BLaER1 (cell line): Measurements from ENCODE around the gene PTPRD.
A peak's percentile ranks its signal among the peaks of the same experiment; 100 is the strongest.
"Not testable (repeated sequence)": the region's sequence is repeated elsewhere in the genome, so short reads cannot be mapped to it uniquely, and the experiment has no call there.

Source experiments
- H3K27ac ChIP-seq: shearing (Covaris generic); formaldehyde crosslinking; 2 replicates; pipeline ENCODE4 v1.8.1; 2022
- H3K27me3 ChIP-seq: shearing (Covaris generic); formaldehyde crosslinking; 2 replicates; pipeline ENCODE4 v1.8.1; 2022
- H3K36me3 ChIP-seq: shearing (Covaris generic); formaldehyde crosslinking; 2 replicates; pipeline ENCODE4 v1.8.1; 2022
- H3K4me1 ChIP-seq: shearing (Covaris generic); formaldehyde crosslinking; 2 replicates; pipeline ENCODE4 v1.8.1; 2022
- H3K4me2 ChIP-seq: shearing (Covaris generic); formaldehyde crosslinking; 2 replicates; pipeline ENCODE4 v1.8.1; 2022
- H3K4me3 ChIP-seq: shearing (Covaris generic); formaldehyde crosslinking; 2 replicates; pipeline ENCODE4 v1.8.1; 2022
- H3K9ac ChIP-seq: shearing (Covaris generic); formaldehyde crosslinking; 2 replicates; pipeline ENCODE4 v1.8.1; 2022
- H3K9me3 ChIP-seq: shearing (Covaris generic); formaldehyde crosslinking; 2 replicates; pipeline ENCODE4 v1.8.1; 2022
- H4K20me1 ChIP-seq: shearing (Covaris generic); formaldehyde crosslinking; 2 replicates; pipeline ENCODE4 v1.8.1; 2022
- Cebpa-rat ChIP-seq: shearing (Covaris generic); IDR thresholded peaks from 2 replicates; pipeline ENCODE4 v1.8.1; 2022

The PTPRD gene

DNA sequence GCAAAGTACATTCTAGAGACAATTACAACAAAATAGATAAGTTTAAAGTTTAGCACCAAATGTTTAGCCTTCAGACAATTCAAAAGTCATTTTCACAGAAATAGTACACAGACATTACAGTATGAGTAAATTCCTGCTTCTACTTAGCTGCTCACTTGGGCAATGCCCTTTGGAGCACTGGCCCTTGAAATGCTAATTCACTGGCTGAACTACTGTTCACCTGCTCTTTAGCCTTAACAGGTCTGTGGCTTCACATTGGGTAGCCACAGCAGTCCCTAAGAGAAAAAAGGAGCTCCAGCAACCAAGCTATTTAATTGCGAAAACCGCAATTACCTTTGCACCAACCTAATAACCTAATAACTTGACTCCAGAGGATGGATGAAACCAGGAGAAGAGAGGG, 1897.0 kb downstream of the PTPRD start:
- Histone ChIP-seq H3K36me3 (peaks cover 6% of the 10 kb centered on the region; the same call in 1 of the 2 replicates), H3K9me3 (peaks cover 9% of the 10 kb centered on the region), H3K9ac (no peak overlapping the region), H3K27ac (no peak overlapping the region), H3K4me2 (no peak overlapping the region), H4K20me1 (no peaks in the 10 kb centered on the region), H3K4me3 (no peak overlapping the region), H3K4me1 (peaks cover 17% of the 10 kb centered on the region), H3K27me3 (no peaks in the 10 kb centered on the region)
- no peak for TF ChIP-seq Cebpa-rat

- no peak overlapping the region for H3K4me3 ChIP-seq
- H3K9ac ChIP-seq = no peak overlapping the region
- peaks cover 6% of the 10 kb centered on the region; the same call in 1 of the 2 replicates for H3K36me3 ChIP-seq
- no peak overlapping the region for H3K27ac ChIP-seq
- no peak overlapping the region for H3K4me2 ChIP-seq
- peaks cover 16% of the 10 kb centered on the region for H3K4me1 ChIP-seq
- peaks cover 9% of the 10 kb centered on the region for H3K9me3 ChIP-seq
- no peaks in the 10 kb centered on the region for H3K27me3 ChIP-seq
- TF ChIP-seq Cebpa-rat = no peak
- no peaks in the 10 kb centered on the region for H4K20me1 ChIP-seq
Observed at GRCh38 chr9:8713811-8714165, 1899.0 kb downstream of the PTPRD start.

DNA sequence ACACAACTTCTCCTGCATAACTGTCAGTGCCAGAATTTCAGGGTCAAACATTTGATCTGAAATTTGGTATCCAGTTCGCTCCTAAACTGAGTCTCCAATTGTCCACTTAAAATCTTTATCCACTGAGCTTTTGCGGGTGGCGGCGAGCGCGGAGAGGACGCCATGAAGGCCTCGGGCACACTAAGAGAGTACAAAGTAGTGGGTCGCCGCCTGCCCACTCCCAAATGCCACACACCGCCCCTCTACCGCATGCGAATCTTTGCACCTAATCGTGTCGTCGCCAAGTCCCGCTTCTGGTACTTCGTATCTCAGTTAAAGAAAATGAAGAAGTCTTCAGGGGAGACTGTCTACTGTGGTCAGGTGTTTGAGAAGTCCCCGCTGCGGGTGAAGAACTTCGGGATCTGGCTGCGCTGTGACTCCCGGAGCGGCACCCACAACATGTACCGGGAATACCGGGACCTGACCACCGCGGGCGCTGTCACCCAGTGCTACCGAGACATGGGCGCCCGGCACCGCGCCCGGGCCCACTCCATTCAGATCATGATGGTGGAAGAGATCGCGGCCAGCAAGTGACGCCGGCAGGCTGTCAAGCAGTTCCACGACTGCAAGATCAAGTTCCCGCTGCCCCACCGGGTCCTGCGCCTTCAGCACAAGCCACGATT, 1899.5 kb downstream of the PTPRD start:
- H3K36me3 ChIP-seq = peaks cover 6% of the 10 kb centered on the region; the same call in 1 of the 2 replicates
- no peaks in the 10 kb centered on the region for H4K20me1 ChIP-seq
- H3K9me3 ChIP-seq = peaks cover 9% of the 10 kb centered on the region
- H3K4me2 ChIP-seq = no peak overlapping the region
- no peak overlapping the region for H3K4me3 ChIP-seq
- H3K27ac ChIP-seq = no peak overlapping the region
- no peak overlapping the region for H3K9ac ChIP-seq
- peaks cover 11% of the 10 kb centered on the region for H3K4me1 ChIP-seq
- no peak for TF ChIP-seq Cebpa-rat
- H3K27me3 ChIP-seq = no peaks in the 10 kb centered on the region

DNA sequence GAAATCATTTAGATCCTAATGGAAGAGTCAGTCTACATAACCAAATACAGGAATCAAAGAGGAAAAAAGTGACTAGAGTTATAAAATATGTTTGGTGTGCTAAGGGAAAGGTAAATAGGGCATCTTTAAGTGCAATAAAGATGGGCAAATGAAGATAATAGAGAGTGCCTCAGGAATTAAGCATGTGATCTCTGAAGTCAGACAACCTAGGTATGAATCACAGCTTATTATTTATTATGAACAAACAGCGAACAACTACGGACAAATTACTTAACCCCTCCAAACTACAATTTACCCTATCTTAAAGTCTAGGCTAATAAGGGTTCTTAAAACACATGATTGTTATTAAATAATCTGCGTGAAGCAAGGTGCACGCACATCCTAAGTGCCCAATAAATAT, 1903.1 kb downstream of the PTPRD start:
- Histone ChIP-seq H3K9me3 (peaks cover 9% of the 10 kb centered on the region), H3K9ac (no peak overlapping the region), H3K27me3 (no peaks in the 10 kb centered on the region), H3K4me3 (no peak overlapping the region), H3K36me3 (peaks cover 6% of the 10 kb centered on the region; the same call in 1 of the 2 replicates), H3K27ac (no peak overlapping the region), H3K4me1 (no peaks in the 10 kb centered on the region), H3K4me2 (no peak overlapping the region), H4K20me1 (no peaks in the 10 kb centered on the region)
- TF ChIP-seq Cebpa-rat = no peak

- H3K4me3 ChIP-seq = no peak overlapping the region
- TF ChIP-seq Cebpa-rat = no peak
Observed at GRCh38 chr9:8708728-8709127, 1904.1 kb downstream of the PTPRD start.

DNA sequence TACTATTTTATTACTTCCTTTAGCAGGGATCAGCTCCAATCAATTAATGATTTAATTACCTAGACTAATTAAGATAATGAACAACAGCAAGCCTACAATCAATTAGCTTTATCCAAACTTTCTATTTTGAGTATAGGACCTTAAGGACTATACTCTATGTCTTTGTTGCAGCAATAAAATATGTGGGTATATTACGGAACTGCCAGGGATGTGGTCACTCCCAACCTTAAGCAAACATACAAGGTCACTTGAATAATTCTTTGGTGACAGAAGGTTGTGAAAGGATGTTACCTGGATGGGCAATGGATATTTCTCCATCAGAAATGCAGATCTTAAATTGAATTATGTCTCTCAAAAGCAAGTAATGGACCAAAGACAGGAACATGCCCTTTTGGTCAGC, 1905.8 kb downstream of the PTPRD start:
- no peak for TF ChIP-seq Cebpa-rat
- Histone ChIP-seq H3K27me3 (no peaks in the 10 kb centered on the region), H3K9ac (no peak overlapping the region), H3K4me3 (no peak overlapping the region), H4K20me1 (no peaks in the 10 kb centered on the region), H3K4me2 (no peak overlapping the region), H3K36me3 (no peaks in the 10 kb centered on the region), H3K27ac (no peak overlapping the region), H3K9me3 (no peaks in the 10 kb centered on the region), H3K4me1 (no peaks in the 10 kb centered on the region)

More at GRCh38 chr9:8708728-8709127, 1904.1 kb downstream of the PTPRD start:
- Histone ChIP-seq H3K9me3 (peaks cover 8% of the 10 kb centered on the region), H3K36me3 (peaks cover 6% of the 10 kb centered on the region; the same call in 1 of the 2 replicates), H3K4me1 (no peaks in the 10 kb centered on the region), H4K20me1 (no peaks in the 10 kb centered on the region), H3K9ac (no peak overlapping the region), H3K27me3 (no peaks in the 10 kb centered on the region), H3K27ac (no peak overlapping the region), H3K4me2 (no peak overlapping the region)

DNA sequence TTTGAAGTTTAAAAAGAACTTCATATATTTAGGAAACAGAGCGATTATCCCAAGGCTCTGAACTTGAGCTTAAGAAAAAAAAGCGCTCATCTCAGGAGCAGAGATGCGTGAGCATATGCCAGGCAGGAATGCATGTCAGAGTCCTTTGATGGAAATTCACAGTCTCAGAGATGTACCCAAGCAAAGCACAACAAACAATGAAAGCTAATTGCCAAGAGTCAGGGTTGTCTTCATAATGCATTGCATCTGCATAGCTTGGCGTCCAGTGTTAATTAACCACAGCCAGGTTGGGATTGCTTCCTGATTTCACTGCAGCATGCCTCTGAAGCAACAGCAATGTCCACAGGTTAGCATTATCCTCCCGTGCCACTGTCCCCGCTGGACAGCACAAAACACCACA, 1906.3 kb downstream of the PTPRD start:
- H3K27me3 ChIP-seq = no peaks in the 10 kb centered on the region
- no peak overlapping the region for H3K9ac ChIP-seq
- H4K20me1 ChIP-seq = no peaks in the 10 kb centered on the region
- no peak overlapping the region for H3K4me2 ChIP-seq
- no peak overlapping the region for H3K27ac ChIP-seq
- no peaks in the 10 kb centered on the region for H3K9me3 ChIP-seq
- H3K4me3 ChIP-seq = no peak overlapping the region
- no peak for TF ChIP-seq Cebpa-rat
- H3K36me3 ChIP-seq = no peaks in the 10 kb centered on the region
- no peaks in the 10 kb centered on the region for H3K4me1 ChIP-seq

DNA sequence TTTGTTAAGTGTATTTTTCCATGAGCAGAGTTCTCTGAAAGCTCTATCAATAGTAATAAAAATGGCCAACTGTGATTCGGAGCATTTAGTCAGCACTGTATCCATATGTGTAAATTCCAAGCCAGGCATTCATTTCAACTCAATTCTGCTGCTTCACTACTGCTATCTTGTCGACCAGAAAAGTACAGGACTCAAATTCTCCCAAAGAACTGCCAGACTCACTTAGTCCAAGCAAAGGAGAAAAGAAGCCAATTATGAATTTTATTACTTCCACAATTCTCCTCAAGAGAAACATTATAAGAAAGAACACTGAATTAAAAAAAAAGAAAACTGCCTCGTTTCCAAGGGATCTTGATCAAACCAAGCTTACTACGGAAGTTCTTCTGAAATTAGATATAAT, 1906.9 kb downstream of the PTPRD start:
- H4K20me1 ChIP-seq = no peaks in the 10 kb centered on the region
- no peak overlapping the region for H3K4me2 ChIP-seq
- H3K27me3 ChIP-seq = no peaks in the 10 kb centered on the region
- H3K9me3 ChIP-seq = no peaks in the 10 kb centered on the region
- H3K36me3 ChIP-seq = no peaks in the 10 kb centered on the region
- H3K4me1 ChIP-seq = no peaks in the 10 kb centered on the region
- H3K9ac ChIP-seq = no peak overlapping the region
- no peak overlapping the region for H3K4me3 ChIP-seq
- no peak for TF ChIP-seq Cebpa-rat
- H3K27ac ChIP-seq = no peak overlapping the region

GRCh38 chr9:8703904-8704303, 1908.9 kb downstream of the PTPRD start:
- Histone ChIP-seq H3K4me2 (no peak overlapping the region), H3K9me3 (no peaks in the 10 kb centered on the region), H3K27me3 (no peaks in the 10 kb centered on the region), H3K4me3 (no peak overlapping the region), H4K20me1 (no peaks in the 10 kb centered on the region), H3K4me1 (peaks cover 9% of the 10 kb centered on the region), H3K36me3 (no peaks in the 10 kb centered on the region), H3K27ac (no peak overlapping the region), H3K9ac (no peak overlapping the region)
- no peak for TF ChIP-seq Cebpa-rat

- Histone ChIP-seq H3K4me2 (no peak overlapping the region), H3K27me3 (no peaks in the 10 kb centered on the region), H3K9me3 (no peaks in the 10 kb centered on the region), H3K9ac (no peak overlapping the region), H3K36me3 (no peaks in the 10 kb centered on the region), H4K20me1 (no peaks in the 10 kb centered on the region), H3K27ac (no peak overlapping the region), H3K4me3 (no peak overlapping the region), H3K4me1 (peaks cover 26% of the 10 kb centered on the region)
- TF ChIP-seq Cebpa-rat = no peak
Observed at GRCh38 chr9:8701904-8702303, 1910.9 kb downstream of the PTPRD start.

- H3K9me3 ChIP-seq, H4K20me1 ChIP-seq, H3K9ac ChIP-seq, H3K27me3 ChIP-seq, H3K36me3 ChIP-seq, H3K4me3 ChIP-seq: not testable (repeated sequence)
- peaks cover 52% of the 10 kb centered on the region for H3K4me1 ChIP-seq
- H3K4me2 ChIP-seq = peak overlapping the region; percentile 74
- H3K27ac ChIP-seq = 0 out of 2 replicates have a peak overlapping the region, but pooled peaks have one; percentile 60
Observed at GRCh38 chr9:8697565-8697964, 1915.2 kb downstream of the PTPRD start.
